B cell (primary cell): ENCODE measurements around the gene ZNF223. TPM values are rescaled to one million over a fixed set of nuclear protein-coding genes. Genes with fewer than 3 reads are reported as not detected.
A peak's percentile ranks its signal among the peaks of the same experiment; 100 is the strongest.

Source experiments
- ATAC-seq: fragments of 200-7000 bp; cut with Tn5 transposase; one replicate; pipeline ENCODE4 v1.10.0; 2021; ENCODE audit warnings: low read depth, mild to moderate bottlenecking, moderate number of reproducible peaks, moderate library complexity
- CTCF ChIA-PET: fragments of 350-600 bp; sonication (Branson Sonifier 250); formaldehyde crosslinking; loops from one replicate; lab custom pipeline; 2021; ENCODE audit warnings: antibody characterized with exemption, inconsistent platforms; lab: Charles Lee
- POLR2A ChIA-PET: fragments of 350-600 bp; sonication (Branson Sonifier 250); formaldehyde crosslinking; loops from one replicate; lab custom pipeline; 2021; ENCODE audit warnings: antibody characterized with exemption; lab: Charles Lee
- DNase-seq: peaks from one replicate; pipeline ENCODE4 v3.0.0; 2013
- H2AFZ ChIP-seq: 2 replicates; pipeline ENCODE4 v1.6.1; 2012; ENCODE audit warnings: mild to moderate bottlenecking, low read depth, low read length; ENCODE audit not compliant: insufficient read depth, poor library complexity, severe bottlenecking
- H3K27ac ChIP-seq, 2 donors: 1 replicate in 1 of 2; 2 replicates in 1 of 2; pipeline ENCODE4 v1.5.1; 2012 to 2013; ENCODE audit warnings: low read length in 2 of 2, mild to moderate bottlenecking in 2 of 2, moderate library complexity in 1 of 2
- H3K27me3 ChIP-seq, 4 experiments: fragments of 200-600 bp in 1 of 4; sonication (generic) in 1 of 4; replicated peaks in 1 of 4; 1 replicate in 2 of 4; 2 replicates in 2 of 4; pipeline versions ENCODE4 v1.6.1 to v1.7.0; 2013 to 2016; ENCODE audit warnings: low read length in 3 of 4, mild to moderate bottlenecking in 2 of 4, mixed read lengths in 1 of 4, moderate library complexity in 1 of 4; ENCODE audit not compliant: insufficient read depth in 4 of 4, control insufficient read depth in 3 of 4; ENCODE audit errors: control extremely low read depth in 1 of 4
- H3K36me3 ChIP-seq, 2 experiments: replicated peaks in 1 of 2; 1 replicate in 1 of 2; 2 replicates in 1 of 2; pipeline versions ENCODE4 v1.6.1 to v1.7.1; 2013; ENCODE audit warnings: low read length in 1 of 2; ENCODE audit not compliant: insufficient read depth in 2 of 2, control insufficient read depth in 1 of 2; ENCODE audit errors: control extremely low read depth in 1 of 2, extremely low read depth in 1 of 2
- H3K4me1 ChIP-seq, 2 donors: fragments of 200-600 bp in 1 of 2; sonication (generic) in 1 of 2; 1 replicate in 1 of 2; 2 replicates in 1 of 2; pipeline versions ENCODE4 v1.5.1 to v1.6.1; 2013 to 2017; ENCODE audit warnings: low read length in 2 of 2; ENCODE audit not compliant: control insufficient read depth in 2 of 2, insufficient read depth in 2 of 2
- H3K4me2 ChIP-seq: replicated peaks from 2 replicates; pipeline ENCODE3; 2012; ENCODE audit warnings: mild to moderate bottlenecking, low read depth, low read length; ENCODE audit not compliant: poor library complexity, severe bottlenecking
- H3K4me3 ChIP-seq, 5 experiments: fragments of 200-600 bp in 1 of 5; sonication (generic) in 1 of 5; 1 replicate in 3 of 5; 2 replicates in 2 of 5; pipeline versions ENCODE4 v1.5.1 to v1.7.0; 2011 to 2016; ENCODE audit warnings: low read length in 4 of 5, mild to moderate bottlenecking in 4 of 5, low read depth in 2 of 5, control low read depth in 1 of 5, moderate library complexity in 1 of 5; ENCODE audit not compliant: insufficient read depth in 1 of 5; ENCODE audit errors: control extremely low read depth in 1 of 5, extremely low read depth in 1 of 5
- H3K79me2 ChIP-seq: fragments of 200-600 bp; sonication (generic); one replicate; pipeline ENCODE4 v1.6.0; 2016; ENCODE audit warnings: low read length; ENCODE audit not compliant: control insufficient read depth, insufficient read depth
- H3K9ac ChIP-seq: fragments of 200-600 bp; sonication (generic); 2 replicates; pipeline ENCODE4 v1.6.1; 2017; ENCODE audit warnings: mild to moderate bottlenecking, low read length, moderate library complexity
- H3K9me3 ChIP-seq, 3 donors: one replicate each; pipeline versions ENCODE4 v1.6.1 to v1.7.1; 2013; ENCODE audit warnings: low read length in 2 of 3; ENCODE audit not compliant: control insufficient read depth in 2 of 3, insufficient read depth in 1 of 3; ENCODE audit errors: control extremely low read depth in 1 of 3
- H4K20me1 ChIP-seq: 2 replicates; pipeline ENCODE4 v1.6.0; 2012; ENCODE audit warnings: mild to moderate bottlenecking, low read length; ENCODE audit not compliant: insufficient read depth, control insufficient read depth, poor library complexity, severe bottlenecking
- H3K27ac Mint-ChIP-seq: one replicate; pipeline ENCODE4 v1.8.0; 2021; ENCODE audit warnings: mixed read lengths
- H3K27me3 Mint-ChIP-seq: one replicate; pipeline ENCODE4 v1.8.0; 2021; ENCODE audit warnings: mixed read lengths
- H3K4me1 Mint-ChIP-seq: one replicate; pipeline ENCODE4 v1.8.0; 2021; ENCODE audit warnings: mixed read lengths
- H3K4me3 Mint-ChIP-seq: one replicate; pipeline ENCODE4 v1.8.0; 2021; ENCODE audit warnings: mixed read lengths
- H3K9me3 Mint-ChIP-seq: one replicate; pipeline ENCODE4 v1.8.0; 2022; ENCODE audit warnings: mixed read lengths; ENCODE audit not compliant: insufficient read depth
- CTCF ChIP-seq: fragments of 200-600 bp; IDR thresholded peaks from one replicate; pipeline ENCODE4 v1.8.0; 2022; ENCODE audit warnings: antibody characterized with exemption, mild to moderate bottlenecking
- EZH2 ChIP-seq: IDR thresholded peaks from 2 replicates; pipeline ENCODE4 v1.6.1; 2012; ENCODE audit warnings: borderline replicate concordance, low read depth, mild to moderate bottlenecking, moderate library complexity, low read length; ENCODE audit not compliant: insufficient read depth, poor library complexity, severe bottlenecking
- WGBS: methylation state at CpG from one replicate; pipeline ENCODE4 v1.1.5; 2013; ENCODE audit warnings: missing lambda C conversion rate; ENCODE audit not compliant: insufficient coverage; 5-methylcytosine and 5-hydroxymethylcytosine counted together
- intact Hi-C: fragments of 100-400 bp; cut with micrococcal nuclease; formaldehyde crosslinking; loops from one replicate; pipeline ENCODE4 v1.10.0; 2022
- polyA minus RNA-seq: library from RNA; depleted of rRNA, polyadenylated mRNA; stranded (reverse); fragments of >200 nt; gene quantifications from 2 replicates; pipeline ENCODE4 v1.2.3, GENCODE V29; 2012
- polyA plus RNA-seq: library from polyadenylated mRNA; depleted of rRNA; stranded (reverse); fragments of >200 nt; gene quantifications from 2 replicates; pipeline ENCODE4 v1.2.3, GENCODE V29; 2012
- total RNA-seq, 2 donors: library from RNA; stranded (reverse); fragments of 120-200 nt in 1 of 2; gene quantifications; 1 replicate in 1 of 2; 2 replicates in 1 of 2; pipeline versions ENCODE4 v1.2.3 to v1.2.4, GENCODE V29; 2013 to 2022

The ZNF223 gene
- total RNA-seq (7.3 and 9.5 TPM in 2 replicates), polyA plus RNA-seq (2.9 and 7.1 TPM in 2 replicates), polyA minus RNA-seq (2.6 and 4.3 TPM in 2 replicates)
- total RNA-seq (2013), result 5.8 TPM

GRCh38 chr19:44051650-44052402, at the start of gene ZNF223:
ZNF223 (plus strand) TSS chr19:44052036; CDS start chr19:44055177, 3,141 bp downstream.
- POLR2A ChIA-PET, result interaction anchor here (0.7 to 1.0 kb wide), 2 partner anchors 113 to 155 kb away, joined by 3 read pairs; partner anchors contain the start of gene ZNF226
- Histone ChIP-seq H3K79me2 (no peaks in the 10 kb centered on the region), H4K20me1 (no peaks in the 10 kb centered on the region), H3K27ac (peak within 1 kb of the TSS in 1 of 2 donors; percentile 53), H2AFZ (peak within 1 kb of the TSS; percentile 79), H3K9me3 (peaks cover 0 to 14% (median 0%) of the 10 kb centered on the region in 3 donors), H3K9ac (peak within 1 kb of the TSS; percentile 67), H3K27me3 (peaks cover 0 to 3% (median 0%) of the 10 kb centered on the region in 4 experiments), H3K4me1 (peaks cover 13 to 22% of the 10 kb centered on the region in 2 donors), H3K36me3 (no peaks in the 10 kb centered on the region), H3K4me3 (peak within 1 kb of the TSS; percentile 62 to 79 (median 73)), H3K4me2 (peak within 1 kb of the TSS; percentile 71)
- Mint-ChIP-seq H3K4me3 (peak within 1 kb of the TSS; percentile 97), H3K4me1 (peaks cover 27% of the 10 kb centered on the region), H3K27me3 (peaks cover 16% of the 10 kb centered on the region), H3K27ac (peak within 1 kb of the TSS; percentile 82), H3K9me3 (peaks cover 9% of the 10 kb centered on the region)
- WGBS, result 2% methylated on average over 27 of the region's 38 CpGs
- TF ChIP-seq CTCF (no peak), EZH2 (no peak)
- DNase-seq (peak; percentile 59), ATAC-seq (peak; percentile 90)
- CTCF ChIA-PET, result no interaction called here
- intact Hi-C loops, result loop anchor here (1.0 to 2.0 kb wide), 2 partner anchors 20 to 43 kb away; partner anchors contain the start of genes ZNF224 and ZNF284

GRCh38 chr19:44002212-44002565, 49.6 kb upstream of the ZNF223 start:
- peaks cover 13 to 14% of the 10 kb centered on the region in 2 donors for H3K4me1 ChIP-seq
- Mint-ChIP-seq H3K27me3 (no peaks in the 10 kb centered on the region), H3K4me3 (peak overlapping the region; percentile 99), H3K9me3 (peaks cover 13% of the 10 kb centered on the region), H3K4me1 (peaks cover 19% of the 10 kb centered on the region), H3K27ac (peak overlapping the region; percentile 95)
- H3K27me3 ChIP-seq, result no peaks in the 10 kb centered on the region
- peak overlapping the region; percentile 75 to 96 (median 89) for H3K4me3 ChIP-seq
- H2AFZ ChIP-seq, result peak overlapping the region; percentile 100
- H3K9me3 ChIP-seq, result peaks cover 3 to 20% (median 5%) of the 10 kb centered on the region in 3 donors
- 8% methylated on average over 5 of the region's 8 CpGs for WGBS
- intact Hi-C loops, result loop anchor here (1.0 to 5.0 kb wide), 13 partner anchors 19 to 498 kb away; partner anchors contain the start of genes ZNF180, ZNF221, ZNF222 and ZNF224
- H3K4me2 ChIP-seq, result peak overlapping the region; percentile 92
- no peak for TF ChIP-seq CTCF
- no peak for TF ChIP-seq EZH2
- POLR2A ChIA-PET, result no interaction called here
- H3K9ac ChIP-seq, result peak overlapping the region; percentile 93
- no peak for DNase-seq
- no peaks in the 10 kb centered on the region for H4K20me1 ChIP-seq
- no peak for ATAC-seq
- CTCF ChIA-PET, result no interaction called here
- H3K27ac ChIP-seq, result peak overlapping the region; percentile 48 to 78
- H3K79me2 ChIP-seq, result peaks cover 23% of the 10 kb centered on the region
- peaks cover under 1 to 7% of the 10 kb centered on the region in 2 experiments for H3K36me3 ChIP-seq
